K562 (cell line): ENCODE measurements around the gene ZNF554. TPM values are rescaled to one million over a fixed set of nuclear protein-coding genes. Genes with fewer than 3 reads are reported as not detected.

ENCODE experiments used
- ATAC-seq: fragments of 200-7000 bp; cut with Tn5 transposase; 3 replicates; pipeline ENCODE4 v1.9.1; 2020; ENCODE audit warnings: moderate library complexity
- BruUV-seq: library from RNA; stranded (reverse); fragments of 400-500 nt; replicated peaks from 2 replicates; lab custom pipeline; 2021; lab: Mats Ljungman, UMichigan
- CTCF ChIA-PET: fragments of 300-600 bp; formaldehyde crosslinking; extraction: SDS; loops from one replicate; lab custom pipeline; 2021; ENCODE audit warnings: low intra/inter-chr PET ratio; lab: Yijun Ruan, JAX
- POLR2A ChIA-PET: fragments of 300-600, 350-650 bp; sonication (Branson Sonifier 250); formaldehyde crosslinking; extraction: SDS; loops from one replicate; lab custom pipeline; 2021; ENCODE audit warnings: antibody characterized with exemption, inconsistent platforms; lab: Yijun Ruan, JAX
- DNase-seq, 4 experiments: peaks; one replicate each; pipeline versions ENCODE4 v3.0.0 to v3.0.0-alpha.2; 2011 to 2018; ENCODE audit warnings: low spot score in 3 of 4, mixed read lengths in 3 of 4; ENCODE audit errors: extremely low read depth in 1 of 4
- FAIRE-seq: peaks from 2 replicates; lab custom pipeline; 2011; peaks lifted over from hg19 to GRCh38; lab: Jason Lieb, UNC
- H2AFZ ChIP-seq: 2 replicates; pipeline ENCODE4 v1.6.0; 2011; ENCODE audit warnings: low read depth, low read length, control low read depth, inconsistent platforms
- H3K27ac ChIP-seq: fragments of 200-600 bp; 3 replicates; pipeline ENCODE4 v1.8.0; 2011; ENCODE audit warnings: low read depth, mild to moderate bottlenecking, control low read depth, inconsistent platforms, low read length, moderate library complexity, mixed read lengths; ENCODE audit errors: extremely low read depth
- H3K27me3 ChIP-seq, 2 experiments: fragments of 300-600 bp in 1 of 2; 2 replicates in 1 of 2; 3 replicates in 1 of 2; pipeline versions ENCODE4 v1.6.0 to v1.8.0; 2011; ENCODE audit warnings: inconsistent platforms in 2 of 2, low read length in 2 of 2, mild to moderate bottlenecking in 1 of 2, mixed read lengths in 1 of 2, moderate library complexity in 1 of 2; ENCODE audit not compliant: control insufficient read depth in 2 of 2, insufficient read depth in 2 of 2
- H3K36me3 ChIP-seq: fragments of 300-600 bp; 3 replicates; pipeline ENCODE4 v1.8.0; 2011; ENCODE audit warnings: mild to moderate bottlenecking, low read length, inconsistent platforms; ENCODE audit not compliant: control insufficient read depth, insufficient read depth
- H3K4me1 ChIP-seq, 2 experiments: fragments of 200-600 bp in 1 of 2; replicated peaks in 1 of 2; 2 replicates in 1 of 2; 3 replicates in 1 of 2; pipeline versions ENCODE4 v1.5.1 to v1.8.0; 2011; ENCODE audit warnings: inconsistent platforms in 2 of 2, low read length in 2 of 2, mild to moderate bottlenecking in 1 of 2, mixed read lengths in 1 of 2, moderate library complexity in 1 of 2; ENCODE audit not compliant: control insufficient read depth in 2 of 2, insufficient read depth in 2 of 2
- H3K4me2 ChIP-seq: 2 replicates; pipeline ENCODE4 v1.6.1; 2011; ENCODE audit warnings: low read length, control low read depth, inconsistent platforms, mixed read lengths; ENCODE audit not compliant: insufficient read depth
- H3K4me3 ChIP-seq: fragments of 200-600 bp; sonication (generic), shearing (Covaris generic); 2 replicates; pipeline ENCODE4 v1.5.1; 2016; ENCODE audit warnings: control low read depth, inconsistent platforms
- H3K79me2 ChIP-seq: fragments of 200-600 bp; 3 replicates; pipeline ENCODE4 v1.8.0; 2011; ENCODE audit warnings: low read length, inconsistent platforms; ENCODE audit not compliant: control insufficient read depth, insufficient read depth
- H3K9ac ChIP-seq, 2 experiments: 2 replicates each; pipeline versions ENCODE4 v1.6.0 to v1.6.1; 2011; ENCODE audit warnings: low read depth in 2 of 2, low read length in 2 of 2, control low read depth in 1 of 2, inconsistent platforms in 1 of 2, mild to moderate bottlenecking in 1 of 2, mixed read lengths in 1 of 2; ENCODE audit not compliant: insufficient read depth in 1 of 2
- H3K9me1 ChIP-seq: one replicate; pipeline ENCODE4 v1.6.0; 2011; ENCODE audit warnings: inconsistent platforms, mild to moderate bottlenecking, low read length, moderate library complexity; ENCODE audit not compliant: control insufficient read depth, insufficient read depth
- H3K9me3 ChIP-seq: replicated peaks from 2 replicates; pipeline ENCODE4 v1.5.1; 2011; ENCODE audit warnings: low read depth, low read length, inconsistent platforms; ENCODE audit not compliant: control insufficient read depth, insufficient read depth
- H4K20me1 ChIP-seq: replicated peaks from 2 replicates; pipeline ENCODE4 v1.6.1; 2011; ENCODE audit warnings: low read length, inconsistent platforms, mixed read lengths; ENCODE audit not compliant: control insufficient read depth, insufficient read depth
- NUFIP1 ChIP-seq: fragments of 450-650 bp; IDR thresholded peaks from 2 replicates; pipeline ENCODE4 v1.6.1; 2018; ENCODE audit not compliant: partially characterized antibody
- POLR2G ChIP-seq: fragments of 200-400 bp; formaldehyde crosslinking; IDR thresholded peaks from 2 replicates; pipeline ENCODE4 v1.6.1; 2017; ENCODE audit warnings: low read depth, mild to moderate bottlenecking, antibody characterized with exemption, low read length, moderate library complexity
- RBBP5 ChIP-seq: fragments of 200-600 bp; sonication (generic); IDR thresholded peaks from 2 replicates; pipeline ENCODE4 v1.6.1; 2012; ENCODE audit warnings: borderline replicate concordance, mild to moderate bottlenecking, low read length, control low read depth, inconsistent platforms; ENCODE audit not compliant: insufficient read depth, poor library complexity, severe bottlenecking
- RBM15 ChIP-seq: fragments of 200-400 bp; formaldehyde crosslinking; IDR thresholded peaks from 2 replicates; pipeline ENCODE4 v1.6.1; 2018; ENCODE audit warnings: mild to moderate bottlenecking, low read length, moderate library complexity; ENCODE audit not compliant: insufficient read depth
- WGBS: fragments of 100-300 bp; shearing (Covaris generic); methylation state at CpG from one replicate; pipeline ENCODE4 v1.1.6; 2016; ENCODE audit warnings: low coverage, mixed read lengths; ENCODE audit not compliant: insufficient coverage; ENCODE audit errors: missing lambda C conversion rate; 5-methylcytosine and 5-hydroxymethylcytosine counted together
- in situ Hi-C: fragments of 300-500 bp; cut with MboI; formaldehyde crosslinking; loops from 4 replicates; pipeline ENCODE4 v1.15.0; 2018; ENCODE audit warnings: inconsistent platforms, mixed read lengths
- intact Hi-C: fragments of 100-400 bp; cut with micrococcal nuclease; formaldehyde crosslinking; loops from 2 replicates; pipeline ENCODE4 v1.14.2; 2022
- polyA plus RNA-seq, 8 experiments: library from polyadenylated mRNA; depleted of rRNA in 4 of 8; stranded (reverse) in 5 of 8; unstranded in 3 of 8; fragments of >200 nt; fragmentation: Nextera tagmentation in 2 of 8; fragmentation: Illumina TruSeq in 1 of 8; extraction: Ambion mirVana in 2 of 8; extraction: Trizol in 1 of 8; gene quantifications; 2 replicates each; pipeline versions ENCODE4 v1.2.1 to v1.2.3, GENCODE V29; 2011 to 2014; ENCODE audit warnings: inconsistent platforms in 1 of 8, missing spikeins in 1 of 8
- total RNA-seq, 7 experiments: library from RNA; depleted of rRNA in 6 of 7; stranded (reverse); fragments of >200 nt in 6 of 7; fragmentation: Illumina TruSeq in 2 of 7; extraction: Trizol in 2 of 7; gene quantifications; 2 replicates each; pipeline versions ENCODE4 v1.2.1 to v1.2.3, GENCODE V29; 2011 to 2021; ENCODE audit warnings: low replicate concordance in 1 of 7
- TF ChIP-seq, protein P1 (sequence below): fragments of 250-450 bp; sonication (Bioruptor Pico); IDR thresholded peaks from 2 replicates; pipeline ENCODE4 v1.9.0; 2021; ENCODE audit warnings: mild to moderate bottlenecking
- TF ChIP-seq, protein P2 (sequence below): sonication (generic); formaldehyde crosslinking; IDR thresholded peaks from 2 replicates; pipeline ENCODE4 v1.8.0; 2023; ENCODE audit warnings: missing genetic modification reagents, mild to moderate bottlenecking, borderline replicate concordance

Gene ZNF554
- total and polyA plus RNA-seq, 9 of the 15 experiments (the other 6 are each of a cell fraction or from before 2014, with no cell fraction given) = 0.07 to 1.8 (median 1.1) TPM

DNA sequence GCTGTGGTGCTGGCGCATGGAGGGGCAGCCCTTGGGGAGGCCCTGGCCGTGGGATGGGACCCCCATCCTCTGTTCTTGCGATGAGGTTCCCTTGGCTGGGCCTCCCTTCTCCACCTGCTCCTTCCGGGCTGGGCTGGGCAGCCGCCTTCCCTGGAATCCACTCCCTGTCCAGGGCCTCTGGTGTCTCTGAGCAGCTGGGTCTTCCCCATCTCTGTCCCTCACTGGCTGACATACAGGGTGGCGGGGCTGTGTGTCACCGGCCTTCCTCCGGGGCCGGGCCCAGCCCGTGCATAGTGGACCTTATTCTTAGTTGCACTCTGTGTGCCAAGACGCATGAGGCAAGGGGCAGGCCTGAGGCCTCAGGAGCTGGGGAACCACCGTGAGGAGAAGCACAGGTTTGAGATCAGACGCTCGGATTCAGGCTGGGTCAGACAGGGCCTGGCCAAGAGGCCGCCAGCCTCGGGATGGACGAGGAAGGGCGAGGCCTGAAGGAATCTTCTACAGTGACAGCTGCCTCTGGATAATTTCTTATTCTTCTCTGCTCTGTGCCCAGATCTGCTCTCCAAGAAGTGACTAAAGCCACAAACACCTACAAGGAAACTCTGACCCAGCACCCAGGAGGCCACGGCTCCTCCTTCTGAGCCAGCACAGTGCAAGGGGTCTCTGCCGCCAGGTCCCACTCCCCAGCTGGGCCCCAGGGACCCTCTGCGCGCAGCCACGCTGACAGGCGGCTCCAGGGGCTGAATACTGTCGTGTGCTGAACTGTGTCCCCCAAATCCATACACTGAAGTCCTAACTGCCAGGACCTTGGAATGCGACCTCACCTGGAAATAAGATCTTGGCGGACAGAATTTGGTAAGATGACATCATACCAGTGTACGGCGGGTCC is 47.6 kb upstream of the ZNF554 start:
- Histone ChIP-seq H3K36me3 (peaks cover 72% of the 10 kb centered on the region; the same call in 2 of the 3 replicates), H3K9ac (peak overlapping the region in 1 of 2 experiments; percentile 3; a peak in 2 of 4 replicates), H3K4me2 (no peak overlapping the region), H3K27ac (no peak overlapping the region), H3K79me2 (peaks cover 78% of the 10 kb centered on the region), H3K27me3 (no peaks in the 10 kb centered on the region), H3K4me3 (no peak overlapping the region), H2AFZ (no peak overlapping the region), H3K9me3 (no peaks in the 10 kb centered on the region), H3K9me1 (no peaks in the 10 kb centered on the region), H3K4me1 (peaks cover 5 to 49% of the 10 kb centered on the region in 2 experiments), H4K20me1 (peaks cover 32% of the 10 kb centered on the region)
- ATAC-seq = no peak
- intact Hi-C loops = no loop called here
- no peak for DNase-seq
- WGBS = 95% methylated on average over 28 of the region's 29 CpGs
- ChIA-PET CTCF (no interaction called here), POLR2A (interaction anchor here (1.5 kb wide), 2 partner anchors 11 to 13 kb away, joined by 4 to 5 read pairs; partner anchors contain the start of gene SGTA)
- in situ Hi-C loops = no loop called here
- BruUV-seq = no TSS peak
- TF ChIP-seq POLR2G = 0 out of 2 replicates have a peak, but pooled peaks have one; percentile 24
- no peak for TF ChIP-seq NUFIP1
- no peak for FAIRE-seq

DNA sequence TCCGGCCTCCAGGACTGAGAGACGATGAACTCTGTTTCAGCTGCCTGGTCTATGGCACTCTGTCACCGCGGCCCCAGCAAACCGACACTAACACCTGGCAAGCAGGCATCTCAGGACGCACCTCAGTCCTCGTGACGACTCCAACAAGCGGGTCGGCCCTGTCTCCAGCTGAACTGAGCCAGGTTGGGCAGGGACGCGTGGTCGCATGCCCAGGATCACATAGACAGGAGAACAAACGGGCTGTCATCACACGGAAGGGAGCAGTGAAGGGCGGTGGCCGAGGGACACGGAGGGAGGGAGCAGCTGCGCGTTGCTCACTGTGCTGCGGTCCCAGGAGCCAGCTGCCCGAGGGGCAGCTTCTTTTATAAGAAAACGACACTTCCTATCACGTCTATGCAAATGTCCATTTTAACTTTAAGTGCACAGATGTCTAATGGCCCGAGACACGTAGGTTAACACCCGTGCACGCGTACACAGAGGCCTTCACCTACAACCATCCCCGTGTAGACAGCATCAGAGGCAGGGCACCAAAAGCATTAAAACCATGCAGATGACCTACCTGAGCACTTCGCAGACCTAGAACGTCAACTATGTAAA is 45.5 kb upstream of the ZNF554 start:
- ChIA-PET CTCF (no interaction called here), POLR2A (interaction anchor here (0.6 to 0.8 kb wide), 4 partner anchors 9 to 445 kb away, joined by 3 to 4 read pairs (median 4); partner anchors contain the start of gene SGTA)
- Histone ChIP-seq H3K4me2 (no peak overlapping the region), H3K27ac (no peak overlapping the region), H3K9ac (no peak overlapping the region), H3K36me3 (peaks cover 71% of the 10 kb centered on the region; the same call in 2 of the 3 replicates), H3K79me2 (peaks cover 88% of the 10 kb centered on the region), H3K9me1 (no peaks in the 10 kb centered on the region), H2AFZ (no peak overlapping the region), H3K9me3 (no peaks in the 10 kb centered on the region), H3K4me1 (peaks cover 5 to 36% of the 10 kb centered on the region in 2 experiments), H3K4me3 (no peak overlapping the region), H4K20me1 (peaks cover 24% of the 10 kb centered on the region), H3K27me3 (no peaks in the 10 kb centered on the region)
- intact Hi-C loops = no loop called here
- WGBS = 92% methylated on average over 26 of the region's 32 CpGs
- in situ Hi-C loops = no loop called here
- no peak for FAIRE-seq
- DNase-seq = no peak
- BruUV-seq = no TSS peak
- ATAC-seq = no peak
- TF ChIP-seq, protein P1, sequence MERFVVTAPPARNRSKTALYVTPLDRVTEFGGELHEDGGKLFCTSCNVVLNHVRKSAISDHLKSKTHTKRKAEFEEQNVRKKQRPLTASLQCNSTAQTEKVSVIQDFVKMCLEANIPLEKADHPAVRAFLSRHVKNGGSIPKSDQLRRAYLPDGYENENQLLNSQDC = no peak
- no peak for TF ChIP-seq RBM15
- TF ChIP-seq RBBP5 = no peak
- TF ChIP-seq, protein P2, sequence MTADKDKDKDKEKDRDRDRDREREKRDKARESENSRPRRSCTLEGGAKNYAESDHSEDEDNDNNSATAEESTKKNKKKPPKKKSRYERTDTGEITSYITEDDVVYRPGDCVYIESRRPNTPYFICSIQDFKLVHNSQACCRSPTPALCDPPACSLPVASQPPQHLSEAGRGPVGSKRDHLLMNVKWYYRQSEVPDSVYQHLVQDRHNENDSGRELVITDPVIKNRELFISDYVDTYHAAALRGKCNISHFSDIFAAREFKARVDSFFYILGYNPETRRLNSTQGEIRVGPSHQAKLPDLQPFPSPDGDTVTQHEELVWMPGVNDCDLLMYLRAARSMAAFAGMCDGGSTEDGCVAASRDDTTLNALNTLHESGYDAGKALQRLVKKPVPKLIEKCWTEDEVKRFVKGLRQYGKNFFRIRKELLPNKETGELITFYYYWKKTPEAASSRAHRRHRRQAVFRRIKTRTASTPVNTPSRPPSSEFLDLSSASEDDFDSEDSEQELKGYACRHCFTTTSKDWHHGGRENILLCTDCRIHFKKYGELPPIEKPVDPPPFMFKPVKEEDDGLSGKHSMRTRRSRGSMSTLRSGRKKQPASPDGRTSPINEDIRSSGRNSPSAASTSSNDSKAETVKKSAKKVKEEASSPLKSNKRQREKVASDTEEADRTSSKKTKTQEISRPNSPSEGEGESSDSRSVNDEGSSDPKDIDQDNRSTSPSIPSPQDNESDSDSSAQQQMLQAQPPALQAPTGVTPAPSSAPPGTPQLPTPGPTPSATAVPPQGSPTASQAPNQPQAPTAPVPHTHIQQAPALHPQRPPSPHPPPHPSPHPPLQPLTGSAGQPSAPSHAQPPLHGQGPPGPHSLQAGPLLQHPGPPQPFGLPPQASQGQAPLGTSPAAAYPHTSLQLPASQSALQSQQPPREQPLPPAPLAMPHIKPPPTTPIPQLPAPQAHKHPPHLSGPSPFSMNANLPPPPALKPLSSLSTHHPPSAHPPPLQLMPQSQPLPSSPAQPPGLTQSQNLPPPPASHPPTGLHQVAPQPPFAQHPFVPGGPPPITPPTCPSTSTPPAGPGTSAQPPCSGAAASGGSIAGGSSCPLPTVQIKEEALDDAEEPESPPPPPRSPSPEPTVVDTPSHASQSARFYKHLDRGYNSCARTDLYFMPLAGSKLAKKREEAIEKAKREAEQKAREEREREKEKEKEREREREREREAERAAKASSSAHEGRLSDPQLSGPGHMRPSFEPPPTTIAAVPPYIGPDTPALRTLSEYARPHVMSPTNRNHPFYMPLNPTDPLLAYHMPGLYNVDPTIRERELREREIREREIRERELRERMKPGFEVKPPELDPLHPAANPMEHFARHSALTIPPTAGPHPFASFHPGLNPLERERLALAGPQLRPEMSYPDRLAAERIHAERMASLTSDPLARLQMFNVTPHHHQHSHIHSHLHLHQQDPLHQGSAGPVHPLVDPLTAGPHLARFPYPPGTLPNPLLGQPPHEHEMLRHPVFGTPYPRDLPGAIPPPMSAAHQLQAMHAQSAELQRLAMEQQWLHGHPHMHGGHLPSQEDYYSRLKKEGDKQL (CRISPR knock-in tag) = no peak
